ENCODE data around the gene CFD.
A peak's percentile ranks its signal among the peaks of the same experiment; 100 is the strongest.
"Not testable (repeated sequence)": the region's sequence is repeated elsewhere in the genome, so short reads cannot be mapped to it uniquely, and the experiment has no call there.

CFD gene

DNA sequence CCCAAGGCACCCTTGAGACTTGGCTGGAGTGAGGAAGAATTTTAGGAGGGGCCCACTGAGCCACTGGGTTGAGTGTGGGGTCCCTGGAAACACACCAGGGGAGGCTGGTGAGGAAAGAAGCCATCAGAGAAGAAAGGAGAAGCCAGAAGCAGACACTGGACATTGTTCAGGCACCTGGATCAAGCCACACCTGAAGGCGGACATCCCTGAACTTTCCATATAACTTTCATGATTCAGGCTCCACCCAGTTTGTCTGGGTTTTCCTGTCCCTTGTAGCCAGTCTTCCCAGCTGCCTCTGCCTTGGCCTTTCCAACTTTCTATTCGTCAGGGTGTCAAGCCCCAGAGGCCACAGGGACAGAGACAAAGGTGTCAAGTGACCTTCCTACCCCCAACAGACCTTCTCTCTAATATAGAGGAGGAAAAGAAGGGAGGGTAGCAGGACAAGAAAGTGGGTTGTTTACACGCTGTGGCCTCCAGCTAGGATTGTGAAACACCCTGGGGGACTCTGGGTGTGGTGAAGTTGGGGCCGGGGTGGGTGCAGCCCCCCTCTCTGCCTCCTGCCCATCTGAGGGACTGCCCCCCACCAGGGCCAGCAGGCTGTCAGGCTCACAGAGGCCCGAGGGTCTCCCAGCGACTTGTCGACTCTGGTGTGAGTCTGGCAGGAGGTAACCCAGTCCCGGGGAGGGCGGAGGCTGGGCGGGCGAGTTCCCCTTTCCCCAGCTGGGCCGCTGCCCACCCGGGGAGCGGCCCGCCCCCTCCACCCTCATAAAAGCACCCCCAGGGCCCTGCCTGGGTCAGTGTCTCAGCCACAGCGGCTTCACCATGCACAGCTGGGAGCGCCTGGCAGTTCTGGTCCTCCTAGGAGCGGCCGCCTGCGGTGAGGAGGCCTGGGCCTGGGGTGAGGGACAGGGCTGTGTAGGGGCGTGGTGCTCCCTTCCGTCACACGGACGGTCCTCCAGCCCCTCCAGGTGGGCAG, at the start of gene CFD:
CFD (plus strand) TSS at position 797 of the 976 bp plus-strand sequence; CDS start at position 823, 26 bp downstream.
- FAIRE-seq = no peak
- no peak for DNase-seq (ENCODE audit: low spot score)

DNA sequence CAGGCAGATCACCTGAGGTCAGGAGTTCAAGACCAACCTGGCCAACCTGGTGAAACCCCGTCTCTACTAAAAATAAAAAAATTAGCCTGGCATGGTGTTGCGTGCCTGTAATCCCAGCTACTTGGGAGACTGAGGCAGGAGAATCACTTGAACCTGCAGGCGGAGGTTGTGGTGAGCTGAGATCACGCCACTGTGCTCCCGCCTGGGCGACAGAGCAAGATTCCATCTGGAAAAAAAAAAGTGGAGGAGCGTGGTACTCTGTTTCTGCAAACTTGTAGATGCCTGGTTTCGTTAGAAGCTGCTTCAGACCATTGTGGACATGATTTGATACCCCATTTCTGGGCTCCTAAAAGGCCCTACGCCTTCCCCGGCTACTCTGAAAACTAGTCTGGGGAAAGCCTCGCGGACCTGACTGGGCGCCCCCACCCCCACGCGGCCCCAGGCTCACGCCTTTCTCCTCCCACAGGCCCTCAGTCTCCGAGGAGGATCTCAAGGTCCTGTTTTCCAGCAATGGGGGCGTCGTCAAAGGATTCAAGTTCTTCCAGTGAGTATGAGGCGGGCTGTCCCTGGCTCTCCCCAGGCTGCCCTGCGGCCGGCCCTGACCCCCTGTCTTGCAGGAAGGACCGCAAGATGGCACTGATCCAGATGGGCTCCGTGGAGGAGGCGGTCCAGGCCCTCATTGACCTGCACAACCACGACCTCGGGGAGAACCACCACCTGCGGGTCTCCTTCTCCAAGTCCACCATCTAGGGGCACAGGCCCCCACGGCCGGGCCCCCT, 49.2 kb upstream of the CFD start:
- FAIRE-seq (no peak), DNase-seq (ENCODE audit: low spot score) (no peak)

DNA sequence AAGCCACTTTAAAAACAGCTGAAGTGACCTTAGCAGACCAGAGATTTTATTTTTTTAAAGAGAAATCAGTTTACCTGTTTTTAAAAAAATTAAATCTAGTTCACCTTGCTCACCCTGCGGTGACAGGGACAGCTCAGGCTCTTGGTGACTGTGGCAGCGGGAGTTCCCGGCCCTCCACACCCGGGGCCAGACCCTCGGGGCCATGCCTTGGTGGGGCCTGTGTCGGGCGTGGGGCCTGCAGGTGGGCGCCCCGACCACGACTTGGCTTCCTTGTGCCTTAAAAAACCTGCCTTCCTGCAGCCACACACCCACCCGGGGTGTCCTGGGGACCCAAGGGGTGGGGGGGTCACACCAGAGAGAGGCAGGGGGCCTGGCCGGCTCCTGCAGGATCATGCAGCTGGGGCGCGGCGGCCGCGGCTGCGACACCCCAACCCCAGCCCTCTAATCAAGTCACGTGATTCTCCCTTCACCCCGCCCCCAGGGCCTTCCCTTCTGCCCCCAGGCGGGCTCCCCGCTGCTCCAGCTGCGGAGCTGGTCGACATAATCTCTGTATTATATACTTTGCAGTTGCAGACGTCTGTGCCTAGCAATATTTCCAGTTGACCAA, 48.5 kb upstream of the CFD start:
- FAIRE-seq (no peak), DNase-seq (ENCODE audit: low spot score) (no peak)

DNA sequence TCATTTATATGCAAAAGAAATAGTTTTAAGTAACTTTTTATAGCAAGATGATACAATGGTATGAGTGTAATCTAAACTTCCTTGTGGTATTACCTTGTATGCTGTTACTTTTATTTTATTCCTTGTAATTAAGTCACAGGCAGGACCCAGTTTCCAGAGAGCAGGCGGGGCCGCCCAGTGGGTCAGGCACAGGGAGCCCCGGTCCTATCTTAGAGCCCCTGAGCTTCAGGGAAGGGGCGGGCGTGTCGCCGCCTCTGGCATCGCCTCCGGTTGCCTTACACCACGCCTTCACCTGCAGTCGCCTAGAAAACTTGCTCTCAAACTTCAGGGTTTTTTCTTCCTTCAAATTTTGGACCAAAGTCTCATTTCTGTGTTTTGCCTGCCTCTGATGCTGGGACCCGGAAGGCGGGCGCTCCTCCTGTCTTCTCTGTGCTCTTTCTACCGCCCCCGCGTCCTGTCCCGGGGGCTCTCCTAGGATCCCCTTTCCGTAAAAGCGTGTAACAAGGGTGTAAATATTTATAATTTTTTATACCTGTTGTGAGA, 47.9 kb upstream of the CFD start:
- FAIRE-seq = no peak
- DNase-seq (ENCODE audit: low spot score) = no peak

DNA sequence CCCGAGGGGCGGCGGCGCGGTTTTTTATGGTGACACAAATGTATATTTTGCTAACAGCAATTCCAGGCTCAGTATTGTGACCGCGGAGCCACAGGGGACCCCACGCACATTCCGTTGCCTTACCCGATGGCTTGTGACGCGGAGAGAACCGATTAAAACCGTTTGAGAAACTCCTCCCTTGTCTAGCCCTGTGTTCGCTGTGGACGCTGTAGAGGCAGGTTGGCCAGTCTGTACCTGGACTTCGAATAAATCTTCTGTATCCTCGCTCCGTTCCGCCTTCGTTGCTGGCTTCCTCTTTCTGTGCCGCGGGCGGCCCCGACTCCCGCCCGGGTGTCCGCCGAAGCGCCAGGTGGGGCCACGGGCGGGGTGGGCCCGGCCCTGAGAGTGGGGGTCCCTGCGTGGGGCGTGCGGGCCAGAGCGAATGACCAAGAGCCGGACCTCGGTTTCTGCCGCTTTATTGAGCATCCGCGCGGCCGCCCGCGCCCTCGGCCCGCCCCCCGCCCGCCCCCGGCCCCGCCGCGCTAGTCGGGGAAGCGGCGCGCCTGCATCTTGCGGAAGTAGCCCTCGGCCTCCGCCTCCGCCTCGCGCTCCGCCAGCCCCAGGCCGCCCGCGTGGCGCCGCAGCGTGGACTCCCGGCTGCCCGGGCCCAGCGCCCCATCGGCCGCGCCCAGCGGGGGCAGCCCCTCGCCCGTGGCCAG, 47.3 kb upstream of the CFD start:
- FAIRE-seq (no peak), DNase-seq (ENCODE audit: low spot score) (no peak)

DNA sequence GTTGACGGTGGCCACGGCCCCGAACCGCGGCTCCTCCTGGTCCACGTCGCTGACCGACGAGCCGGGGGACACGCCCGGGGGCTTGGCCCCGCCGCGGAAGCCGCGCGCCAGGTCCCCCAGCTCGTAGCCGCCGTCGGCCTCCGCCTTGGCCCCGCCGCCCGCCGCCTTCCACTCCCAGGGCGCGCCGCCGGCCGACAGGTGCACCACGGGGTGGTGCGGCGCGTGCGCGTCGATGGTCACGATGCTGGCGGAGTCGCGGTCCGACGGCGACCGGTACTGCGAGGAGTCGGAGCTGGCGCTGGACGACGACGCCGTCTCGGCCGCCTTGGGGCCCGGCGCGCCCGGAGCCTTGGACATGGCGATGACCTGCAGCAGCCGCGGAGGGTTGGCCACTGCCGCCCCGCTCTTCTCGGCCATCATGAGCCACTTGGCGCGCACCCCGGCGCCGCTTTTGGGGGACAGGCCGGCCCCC, 46.7 kb upstream of the CFD start:
- FAIRE-seq = no peak
- DNase-seq (ENCODE audit: low spot score) = no peak

DNA sequence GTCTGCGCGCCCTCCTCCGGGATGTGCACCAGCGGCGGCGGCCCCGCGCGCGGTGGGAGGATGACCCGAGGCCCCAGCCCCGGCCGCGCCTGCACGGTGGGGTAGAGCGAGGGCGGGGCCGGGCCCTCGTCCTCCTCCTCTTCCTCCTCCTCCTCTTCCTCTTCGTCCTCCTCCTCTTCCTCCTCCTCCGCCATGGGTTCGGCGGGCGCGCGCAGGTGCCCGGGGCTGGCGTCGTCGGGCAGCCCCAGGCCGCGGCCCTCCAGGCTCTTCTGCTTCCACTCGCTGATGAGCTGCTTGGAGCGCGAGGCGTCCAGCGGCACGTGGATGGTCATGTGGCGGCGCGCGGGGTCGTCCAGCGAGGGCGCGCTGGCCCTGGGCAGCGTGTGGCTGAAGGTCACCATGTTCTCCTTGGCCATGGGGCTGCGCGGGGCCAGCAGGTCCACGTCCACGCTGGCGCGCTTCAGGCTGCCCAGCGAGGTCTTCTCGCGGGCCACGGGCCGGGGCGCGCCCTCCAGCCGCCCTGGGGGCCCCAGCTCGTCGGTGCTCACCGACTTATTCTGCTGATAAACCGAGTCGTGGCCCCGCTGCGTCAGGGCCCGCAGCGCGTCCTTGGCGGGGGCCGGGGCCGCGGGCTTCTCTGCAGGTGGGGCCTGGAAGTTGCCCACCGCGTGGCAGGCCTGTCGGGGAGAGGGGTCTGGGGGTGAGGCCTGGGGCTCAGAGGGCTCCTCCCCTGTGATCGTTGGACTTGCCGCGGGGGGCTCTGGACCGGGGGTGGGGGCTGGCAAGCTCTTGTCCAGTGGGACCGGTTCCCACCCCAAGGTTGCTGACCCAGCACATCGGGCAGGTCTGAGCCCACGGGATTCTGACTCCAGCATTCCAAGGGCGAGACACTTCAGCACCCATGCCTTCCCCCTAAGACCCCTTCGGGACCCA, 46.0 kb upstream of the CFD start:
- DNase-seq (ENCODE audit: low spot score) (no peak), FAIRE-seq (no peak)

DNA sequence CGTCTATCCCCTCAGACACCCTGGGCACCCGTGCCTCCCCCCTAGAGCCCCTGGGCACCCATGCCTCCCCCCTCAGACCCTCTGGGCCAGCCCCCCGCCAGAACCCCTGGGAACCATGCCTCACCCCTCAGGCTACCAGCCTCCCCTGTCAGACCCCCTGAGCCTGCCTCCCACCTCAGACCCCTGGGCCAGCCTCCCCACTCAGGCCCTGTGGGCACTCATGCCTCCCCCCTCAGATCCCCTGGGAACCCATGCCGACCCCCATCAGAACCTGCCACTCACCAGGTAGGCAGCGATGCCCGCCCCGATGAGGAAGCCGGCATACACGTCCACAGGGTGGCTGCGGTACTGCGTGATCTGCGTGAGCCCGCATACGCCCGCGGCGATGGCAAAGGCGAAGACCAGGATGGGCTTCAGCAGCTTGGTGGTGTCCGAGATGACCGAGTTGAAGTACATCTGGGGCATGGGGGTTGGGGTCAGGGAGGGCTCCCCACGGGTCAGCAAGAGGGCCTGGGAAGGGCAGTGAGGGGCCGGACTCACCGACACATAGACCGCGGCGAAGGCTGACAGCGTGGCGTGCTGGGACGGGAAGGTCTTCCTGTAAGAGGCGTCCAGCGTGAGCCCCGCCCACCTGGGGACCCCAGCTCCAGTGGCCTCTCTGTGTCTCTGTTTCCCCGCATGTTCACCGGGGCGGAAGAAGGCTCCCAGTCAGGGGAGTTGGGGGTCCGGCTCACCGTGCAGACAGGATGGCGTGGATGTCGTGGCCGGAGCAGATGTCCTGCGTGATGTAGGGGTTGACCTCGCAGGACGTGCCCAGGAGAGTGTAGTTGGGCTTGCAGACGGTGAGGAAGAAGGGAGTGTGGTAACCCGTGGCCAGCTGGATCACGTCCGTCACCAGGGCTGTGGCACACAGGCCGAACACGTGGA, 45.0 kb upstream of the CFD start:
- FAIRE-seq (no peak), DNase-seq (ENCODE audit: low spot score) (no peak)

DNA sequence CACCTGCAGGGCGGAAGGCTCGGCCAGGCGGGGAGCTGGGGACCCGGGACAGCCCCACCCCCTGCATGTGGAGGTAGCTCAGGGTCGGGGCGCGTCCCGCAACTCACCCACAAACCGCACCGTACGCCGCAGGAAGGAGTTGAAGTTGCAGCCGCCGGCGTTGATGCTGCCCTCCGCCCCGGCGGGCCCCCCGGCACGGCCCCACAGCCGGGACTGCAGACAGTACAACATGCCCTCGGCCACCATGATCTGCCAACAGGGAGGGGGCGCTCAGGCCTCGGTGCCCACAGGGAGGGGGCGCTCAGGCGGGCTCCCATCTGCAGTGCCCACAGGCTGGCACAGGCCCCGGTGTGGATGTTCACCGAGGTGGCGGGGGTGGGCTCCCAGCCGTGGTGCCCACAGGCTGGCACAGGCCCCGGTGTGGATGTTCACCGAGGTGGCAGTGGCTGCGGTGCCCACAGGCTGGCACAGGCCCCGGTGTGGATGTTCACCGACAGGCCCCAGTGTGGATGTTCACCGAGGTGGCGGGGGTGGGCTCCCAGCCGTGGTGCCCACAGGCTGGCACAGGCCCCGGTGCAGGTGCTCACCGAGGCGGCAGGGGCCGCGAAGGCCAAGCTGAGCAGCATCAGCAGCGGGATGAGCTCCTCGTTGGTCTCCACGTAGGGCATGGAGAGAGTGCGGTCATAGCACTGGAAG, 44.2 kb upstream of the CFD start:
- DNase-seq (ENCODE audit: low spot score) (no peak), FAIRE-seq (no peak)

DNA sequence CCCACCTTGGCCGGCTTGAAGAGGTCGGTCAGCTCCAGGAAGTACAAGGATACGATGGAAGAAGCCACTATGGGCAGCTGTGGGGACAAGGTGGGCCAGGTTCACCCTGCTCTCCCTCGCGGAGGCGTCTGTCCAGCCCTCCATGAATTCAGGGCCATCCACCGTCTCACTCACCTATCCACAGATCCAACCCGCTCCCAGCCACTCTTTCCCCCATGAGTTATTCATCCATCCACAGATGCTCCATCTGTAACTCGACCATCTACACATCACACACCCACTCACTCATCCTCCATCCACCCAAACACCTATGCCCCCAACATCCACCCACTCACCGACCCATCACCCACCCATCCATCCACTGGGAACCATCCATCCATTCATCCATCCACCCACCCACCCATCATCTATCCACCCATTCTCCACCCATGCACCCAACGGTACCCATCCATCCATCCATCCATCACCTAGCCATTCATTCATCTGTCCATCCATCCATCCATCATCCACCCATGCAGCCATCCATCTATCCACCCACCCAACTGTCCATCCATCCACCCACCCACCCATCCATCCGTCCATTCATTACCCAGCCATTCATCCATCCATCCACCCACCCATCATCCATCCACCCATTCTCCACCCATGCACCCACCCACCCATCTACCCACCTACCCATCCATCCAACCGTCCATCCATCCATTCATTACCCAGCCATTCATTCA, 43.5 kb upstream of the CFD start:
- DNase-seq (ENCODE audit: low spot score) = no peak
- FAIRE-seq = no peak

DNA sequence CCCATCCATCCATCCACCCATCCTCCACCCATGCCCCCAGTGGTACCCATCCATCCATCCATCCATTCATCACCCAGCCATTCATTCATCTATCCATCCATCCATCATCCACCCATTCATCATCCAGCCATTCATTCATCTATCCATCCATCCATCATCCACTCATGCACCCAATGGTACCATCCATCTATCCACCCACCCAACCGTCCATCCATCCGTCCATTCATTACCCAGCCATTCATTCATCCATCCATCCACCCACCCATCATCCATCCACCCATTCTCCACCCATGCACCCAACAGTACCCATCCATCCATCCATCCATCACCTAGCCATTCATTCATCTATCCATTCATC, 43.0 kb upstream of the CFD start:
- no peak for DNase-seq (ENCODE audit: low spot score)
- no peak for FAIRE-seq

DNA sequence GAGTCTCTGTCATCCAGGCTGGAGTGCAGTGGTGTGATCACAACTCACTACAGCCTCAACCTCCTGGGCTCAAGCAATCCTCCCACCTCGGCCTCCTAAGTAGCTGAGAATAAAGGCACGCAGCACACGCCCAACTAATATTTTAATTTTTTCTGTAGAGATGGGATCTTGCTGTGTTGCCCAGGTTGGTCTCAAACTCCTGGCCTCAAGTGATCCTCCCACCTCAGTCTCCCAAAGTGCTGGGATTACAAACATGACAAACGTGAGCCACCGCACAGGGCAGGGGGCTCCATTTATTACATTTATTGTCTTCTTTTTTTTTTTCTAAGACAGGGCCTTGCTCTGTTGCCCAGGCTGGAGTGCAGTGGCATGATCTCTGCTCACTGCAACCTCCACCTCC, 39.3 kb upstream of the CFD start:
- not testable (repeated sequence) for DNase-seq (ENCODE audit: low spot score); FAIRE-seq

DNA sequence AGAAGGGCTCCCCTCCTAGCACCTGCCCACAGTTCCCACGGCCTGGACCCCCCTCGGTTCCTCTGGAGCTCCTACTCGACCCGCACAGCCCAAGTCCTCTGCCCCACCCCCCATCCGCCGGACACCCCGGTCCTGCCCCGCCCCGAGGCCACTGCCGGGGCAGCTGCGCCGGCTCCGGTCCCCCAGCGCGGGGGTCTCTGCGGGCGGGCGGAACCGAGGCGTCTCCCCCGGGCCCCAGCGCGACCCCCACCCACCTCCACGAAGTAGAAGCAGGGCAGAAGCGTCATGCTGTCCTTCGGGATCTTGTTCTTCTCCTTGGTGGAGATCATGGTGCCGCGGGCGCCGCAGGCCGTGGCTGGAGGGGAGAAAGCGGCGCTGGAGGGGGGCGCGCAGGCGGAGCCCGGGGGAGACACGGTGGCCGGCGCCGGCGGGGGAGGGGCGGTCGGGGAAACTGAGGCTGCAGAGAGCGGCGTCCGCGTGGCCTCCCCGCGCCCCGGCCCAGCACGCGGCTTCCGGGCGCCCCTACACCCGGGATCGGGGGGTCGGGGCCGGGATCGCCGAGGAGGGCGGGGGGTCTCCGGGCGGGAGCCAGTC, 38.1 kb upstream of the CFD start:
- DNase-seq (ENCODE audit: low spot score) = no peak
- FAIRE-seq = no peak

DNA sequence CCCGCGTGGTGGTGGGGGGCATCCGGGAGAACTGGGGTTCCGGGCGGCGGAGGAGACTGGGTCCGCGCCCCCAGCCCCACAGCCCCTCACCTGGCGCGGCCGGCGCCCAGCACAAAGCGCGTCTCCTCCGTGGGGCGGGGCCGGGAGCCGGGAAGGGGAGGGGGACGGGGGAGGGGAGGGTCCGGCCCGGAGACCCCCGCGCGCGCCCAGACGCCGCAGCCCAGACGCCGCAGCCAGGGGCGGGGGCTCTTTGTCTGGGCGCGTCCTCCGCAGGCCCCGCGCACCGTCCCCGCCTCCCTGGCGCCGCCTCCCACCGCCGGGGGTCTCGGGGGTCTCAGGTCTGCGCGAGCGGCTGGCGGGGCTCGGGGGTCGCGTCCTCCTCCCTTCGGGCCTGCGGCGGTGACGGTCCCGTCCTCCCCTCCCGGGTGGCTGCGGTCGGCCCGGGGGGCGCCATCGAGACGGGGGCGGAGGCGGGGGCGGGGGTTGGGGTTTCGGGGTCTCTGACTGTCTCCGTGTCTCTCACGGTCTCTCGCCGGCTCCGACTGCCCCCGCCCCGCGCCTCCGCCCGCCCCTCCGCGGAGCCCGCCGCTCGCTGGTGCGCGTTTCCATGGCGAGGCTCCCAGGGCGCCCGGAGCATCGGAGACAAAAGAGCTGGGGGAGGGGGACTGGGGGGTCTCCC, 37.5 kb upstream of the CFD start, which contains the start of gene PLPPR3:
PLPPR3 (minus strand) TSS at position 131 of the 679 bp plus-strand sequence. CDS start 396 bp downstream, outside the sequence.
- DNase-seq (ENCODE audit: low spot score) = no peak
- no peak for FAIRE-seq

DNA sequence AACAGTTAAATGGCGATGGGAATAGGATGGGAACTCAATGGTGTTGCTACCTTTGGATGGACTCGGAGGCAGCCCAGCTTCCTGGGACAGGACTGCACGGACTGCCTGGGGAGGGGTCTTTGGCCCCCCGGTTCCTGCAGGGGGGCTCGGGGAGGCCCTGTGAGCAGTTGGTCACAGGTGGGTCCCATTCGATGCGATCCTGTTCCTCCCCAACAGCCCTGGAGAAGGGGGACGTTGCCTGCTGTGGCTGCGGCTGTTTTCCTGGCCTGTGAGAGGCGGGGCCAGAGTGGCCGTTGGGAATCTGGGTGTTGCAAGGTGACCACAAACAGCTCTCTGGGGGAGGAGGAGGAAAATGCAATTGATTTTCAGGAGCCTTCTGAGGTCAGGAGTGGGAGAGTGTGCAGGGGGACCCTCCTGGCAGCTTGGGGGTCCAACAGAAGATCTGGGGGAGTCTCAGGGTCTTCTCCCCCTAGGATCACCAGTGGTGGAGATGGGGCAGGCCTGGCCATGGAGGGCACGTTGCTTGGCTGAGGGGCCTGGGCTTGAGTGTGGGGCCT, 35.8 kb upstream of the CFD start:
- no peak for FAIRE-seq
- peak; percentile 24 for DNase-seq (ENCODE audit: low spot score)

DNA sequence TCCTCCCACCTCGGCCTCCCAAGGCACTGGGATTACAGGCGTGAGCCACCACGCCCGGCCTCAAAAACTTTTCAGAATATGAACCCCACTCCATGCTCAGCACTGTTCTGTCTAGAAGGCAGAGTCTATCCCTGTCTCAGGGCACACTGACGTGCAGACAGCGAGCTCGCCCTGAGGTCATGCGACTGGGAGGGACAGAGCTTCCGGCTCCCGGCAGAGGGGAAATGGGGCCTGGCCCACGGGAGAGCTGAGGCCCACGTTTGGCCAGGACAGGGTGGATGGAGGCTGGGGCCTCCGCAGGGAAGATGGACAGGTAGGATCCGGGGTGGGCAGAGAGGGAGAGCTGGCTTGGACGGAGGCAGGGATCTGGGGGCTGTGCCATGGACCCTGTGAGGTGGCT, 34.6 kb upstream of the CFD start:
- FAIRE-seq (no peak), DNase-seq (ENCODE audit: low spot score) (no peak)

Data from RCC 7860 (cell line).